Fibroblast of lung (primary cell): ENCODE results near the gene TANGO6. TPM values are rescaled to one million over a fixed set of nuclear protein-coding genes. Genes with fewer than 3 reads are reported as not detected.

ENCODE experiments used
- DNase-seq, 2 donors: peaks; one replicate each; pipeline versions ENCODE4 v3.0.0 to v3.0.0-alpha.2; 2010; ENCODE audit warnings: low read depth in 2 of 2
- H2AFZ ChIP-seq: 2 replicates; pipeline ENCODE4 v1.5.1; 2012; ENCODE audit warnings: low read length, control low read depth, inconsistent platforms
- H3K27ac ChIP-seq: 2 replicates; pipeline ENCODE4 v1.5.1; 2011; ENCODE audit warnings: low read length, control low read depth; ENCODE audit not compliant: insufficient read depth
- H3K27me3 ChIP-seq: 2 replicates; pipeline ENCODE4 v1.5.1; 2011; ENCODE audit warnings: mild to moderate bottlenecking, low read length; ENCODE audit not compliant: control insufficient read depth, insufficient read depth
- H3K36me3 ChIP-seq: 2 replicates; pipeline ENCODE4 v1.5.1; 2011; ENCODE audit warnings: low read length; ENCODE audit not compliant: control insufficient read depth, insufficient read depth
- H3K4me1 ChIP-seq: 2 replicates; pipeline ENCODE4 v1.5.1; 2011; ENCODE audit warnings: low read length; ENCODE audit not compliant: control insufficient read depth, insufficient read depth; ENCODE audit errors: extremely low read depth
- H3K4me2 ChIP-seq: 2 replicates; pipeline ENCODE4 v1.5.1; 2011; ENCODE audit warnings: low read length, control low read depth; ENCODE audit not compliant: insufficient read depth; ENCODE audit errors: extremely low read depth
- H3K4me3 ChIP-seq, 4 experiments: fragments of 200-600 bp in 1 of 4; sonication (generic) in 1 of 4; replicated peaks in 1 of 4; 2 replicates each; pipeline ENCODE4 v1.5.1; 2011 to 2016; ENCODE audit warnings: low read length in 4 of 4, low read depth in 3 of 4, mild to moderate bottlenecking in 3 of 4, control low read depth in 2 of 4, inconsistent platforms in 1 of 4, mixed read lengths in 1 of 4; ENCODE audit not compliant: insufficient read depth in 1 of 4; ENCODE audit errors: control extremely low read depth in 1 of 4
- H3K79me2 ChIP-seq: 2 replicates; pipeline ENCODE4 v1.5.1; 2012; ENCODE audit warnings: mild to moderate bottlenecking, low read length, inconsistent platforms; ENCODE audit not compliant: control insufficient read depth, insufficient read depth
- H3K9ac ChIP-seq: 2 replicates; pipeline ENCODE4 v1.5.1; 2011; ENCODE audit warnings: mild to moderate bottlenecking, low read length, control low read depth; ENCODE audit not compliant: insufficient read depth
- H3K9me3 ChIP-seq: 2 replicates; pipeline ENCODE4 v1.5.1; 2012; ENCODE audit warnings: low read depth, low read length; ENCODE audit not compliant: control insufficient read depth, insufficient read depth
- H4K20me1 ChIP-seq: 2 replicates; pipeline ENCODE4 v1.5.1; 2011; ENCODE audit warnings: low read length; ENCODE audit not compliant: control insufficient read depth, insufficient read depth; ENCODE audit errors: extremely low read depth
- CTCF ChIP-seq, 2 donors: IDR thresholded peaks in 1 of 2; conservative IDR thresholded peaks in 1 of 2; 1 replicate in 1 of 2; 2 replicates in 1 of 2; pipeline ENCODE4 v1.5.1; 2011 to 2012; ENCODE audit warnings: low read length in 2 of 2, control low read depth in 1 of 2, inconsistent platforms in 1 of 2, low read depth in 1 of 2, mild to moderate bottlenecking in 1 of 2
- EZH2 ChIP-seq: IDR thresholded peaks from 2 replicates; pipeline ENCODE4 v1.5.1; 2012; ENCODE audit warnings: low read length, control low read depth, mild to moderate bottlenecking; ENCODE audit errors: missing control alignments
- polyA plus RNA-seq, 2 donors: library from polyadenylated mRNA; depleted of rRNA in 1 of 2; stranded (reverse) in 1 of 2; unstranded in 1 of 2; fragments of >200 nt; gene quantifications; 2 replicates each; pipeline ENCODE4 v1.2.1, GENCODE V29; 2011 to 2012; ENCODE audit warnings: missing spikeins in 1 of 2
- total RNA-seq: library from RNA; depleted of rRNA; stranded (reverse); fragments of >200 nt; gene quantifications from 2 replicates; pipeline ENCODE4 v1.2.1, GENCODE V29; 2014

TANGO6 gene
- total and polyA plus RNA-seq, 2 donors (not counting 1 experiment from before 2014, with no cell fraction given): 6.5 to 29.9 TPM

GRCh38 chr16:68980695-68981315 is 137.5 kb downstream of the TANGO6 start:
- Histone ChIP-seq H3K79me2 (no peaks in the 10 kb centered on the region), H3K9me3 (no peaks in the 10 kb centered on the region), H3K27me3 (no peaks in the 10 kb centered on the region), H4K20me1 (no peaks in the 10 kb centered on the region), H2AFZ (no peak overlapping the region), H3K9ac (no peak overlapping the region), H3K4me2 (no peak overlapping the region), H3K4me3 (no peak overlapping the region), H3K27ac (no peak overlapping the region), H3K36me3 (no peaks in the 10 kb centered on the region), H3K4me1 (no peaks in the 10 kb centered on the region)
- TF ChIP-seq EZH2 (no peak), CTCF (conservative IDR thresholded peaks at IDR 0.05 in 1 of 2, IDR thresholded peaks at IDR 0.05 in 1 of 2; ENCODE audit: low read depth in 1 of 2, low read length in 2 of 2) (no peak)
- no peak for DNase-seq

GRCh38 chr16:68981971-68982370 is 138.6 kb downstream of the TANGO6 start:
- Histone ChIP-seq H4K20me1 (no peaks in the 10 kb centered on the region), H3K9ac (no peak overlapping the region), H3K79me2 (no peaks in the 10 kb centered on the region), H3K9me3 (no peaks in the 10 kb centered on the region), H3K27me3 (no peaks in the 10 kb centered on the region), H3K4me1 (no peaks in the 10 kb centered on the region), H3K36me3 (no peaks in the 10 kb centered on the region), H3K27ac (no peak overlapping the region), H2AFZ (no peak overlapping the region), H3K4me2 (no peak overlapping the region), H3K4me3 (no peak overlapping the region)
- DNase-seq: no peak
- TF ChIP-seq CTCF (conservative IDR thresholded peaks at IDR 0.05 in 1 of 2, IDR thresholded peaks at IDR 0.05 in 1 of 2; ENCODE audit: low read depth in 1 of 2, low read length in 2 of 2) (no peak), EZH2 (no peak)

GRCh38 chr16:68984467-68984866 is 141.1 kb downstream of the TANGO6 start:
- DNase-seq: no peak
- Histone ChIP-seq H2AFZ (no peak overlapping the region), H3K79me2 (no peaks in the 10 kb centered on the region), H3K4me3 (no peak overlapping the region), H3K36me3 (no peaks in the 10 kb centered on the region), H3K27me3 (no peaks in the 10 kb centered on the region), H3K9me3 (no peaks in the 10 kb centered on the region), H4K20me1 (no peaks in the 10 kb centered on the region), H3K4me2 (no peak overlapping the region), H3K4me1 (no peaks in the 10 kb centered on the region), H3K27ac (no peak overlapping the region), H3K9ac (no peak overlapping the region)
- TF ChIP-seq EZH2: no peak
- no peak for TF ChIP-seq CTCF (conservative IDR thresholded peaks at IDR 0.05 in 1 of 2, IDR thresholded peaks at IDR 0.05 in 1 of 2; ENCODE audit: low read depth in 1 of 2, low read length in 2 of 2)
